ENCODE data around the gene HS3ST5. TPM values are rescaled to one million over a fixed set of nuclear protein-coding genes. Genes with fewer than 3 reads are reported as not detected.
"Not testable (repeated sequence)": the region's sequence is repeated elsewhere in the genome, so short reads cannot be mapped to it uniquely, and the experiment has no call there.

The HS3ST5 gene
- total and polyA plus RNA-seq, 9 donors: 0.08 TPM; not detected in 8

DNA sequence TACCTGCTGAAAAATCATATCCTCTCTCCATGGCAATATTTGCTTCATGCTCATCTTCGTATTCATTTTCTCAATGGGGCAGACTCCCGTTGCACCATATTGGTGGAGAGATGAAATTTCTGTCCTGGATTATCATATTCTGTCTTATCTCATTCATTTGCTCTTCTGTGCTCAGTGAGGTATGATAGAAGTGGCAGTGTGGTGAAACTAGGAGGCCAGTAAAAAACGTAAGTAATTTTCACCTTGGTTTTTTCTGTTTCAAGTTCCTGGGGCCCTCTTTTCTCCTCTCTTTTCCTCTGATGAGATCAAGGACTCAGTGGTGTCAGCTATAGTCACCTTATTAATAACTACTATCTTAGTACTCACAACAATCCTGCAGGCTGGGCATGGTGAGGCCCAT, 189.4 kb downstream of the HS3ST5 start:
- no peaks in the 10 kb centered on the region for H3K27me3 ChIP-seq
- no peak for TF ChIP-seq POLR2A (IDR thresholded peaks at IDR 0.05)
- TF ChIP-seq, protein P1, sequence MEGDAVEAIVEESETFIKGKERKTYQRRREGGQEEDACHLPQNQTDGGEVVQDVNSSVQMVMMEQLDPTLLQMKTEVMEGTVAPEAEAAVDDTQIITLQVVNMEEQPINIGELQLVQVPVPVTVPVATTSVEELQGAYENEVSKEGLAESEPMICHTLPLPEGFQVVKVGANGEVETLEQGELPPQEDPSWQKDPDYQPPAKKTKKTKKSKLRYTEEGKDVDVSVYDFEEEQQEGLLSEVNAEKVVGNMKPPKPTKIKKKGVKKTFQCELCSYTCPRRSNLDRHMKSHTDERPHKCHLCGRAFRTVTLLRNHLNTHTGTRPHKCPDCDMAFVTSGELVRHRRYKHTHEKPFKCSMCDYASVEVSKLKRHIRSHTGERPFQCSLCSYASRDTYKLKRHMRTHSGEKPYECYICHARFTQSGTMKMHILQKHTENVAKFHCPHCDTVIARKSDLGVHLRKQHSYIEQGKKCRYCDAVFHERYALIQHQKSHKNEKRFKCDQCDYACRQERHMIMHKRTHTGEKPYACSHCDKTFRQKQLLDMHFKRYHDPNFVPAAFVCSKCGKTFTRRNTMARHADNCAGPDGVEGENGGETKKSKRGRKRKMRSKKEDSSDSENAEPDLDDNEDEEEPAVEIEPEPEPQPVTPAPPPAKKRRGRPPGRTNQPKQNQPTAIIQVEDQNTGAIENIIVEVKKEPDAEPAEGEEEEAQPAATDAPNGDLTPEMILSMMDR (IDR thresholded peaks at IDR 0.05): no peak
- no peak for TF ChIP-seq EP300 (IDR thresholded peaks at IDR 0.05)
- intact Hi-C loops (cut with DNase I): no loop called here
- no peak for DNase-seq
- no peaks in the 10 kb centered on the region for H3K4me1 ChIP-seq (ENCODE audit: insufficient read depth)
- H3K36me3 ChIP-seq: no peaks in the 10 kb centered on the region
- H3K4me3 ChIP-seq: no peak overlapping the region
- H3K9me3 ChIP-seq: no peaks in the 10 kb centered on the region
- no peak overlapping the region for H3K27ac ChIP-seq
- WGBS, 3 donors: 85 to 90% (median 87%) methylated on average over 3 of the region's 3 CpGs

DNA sequence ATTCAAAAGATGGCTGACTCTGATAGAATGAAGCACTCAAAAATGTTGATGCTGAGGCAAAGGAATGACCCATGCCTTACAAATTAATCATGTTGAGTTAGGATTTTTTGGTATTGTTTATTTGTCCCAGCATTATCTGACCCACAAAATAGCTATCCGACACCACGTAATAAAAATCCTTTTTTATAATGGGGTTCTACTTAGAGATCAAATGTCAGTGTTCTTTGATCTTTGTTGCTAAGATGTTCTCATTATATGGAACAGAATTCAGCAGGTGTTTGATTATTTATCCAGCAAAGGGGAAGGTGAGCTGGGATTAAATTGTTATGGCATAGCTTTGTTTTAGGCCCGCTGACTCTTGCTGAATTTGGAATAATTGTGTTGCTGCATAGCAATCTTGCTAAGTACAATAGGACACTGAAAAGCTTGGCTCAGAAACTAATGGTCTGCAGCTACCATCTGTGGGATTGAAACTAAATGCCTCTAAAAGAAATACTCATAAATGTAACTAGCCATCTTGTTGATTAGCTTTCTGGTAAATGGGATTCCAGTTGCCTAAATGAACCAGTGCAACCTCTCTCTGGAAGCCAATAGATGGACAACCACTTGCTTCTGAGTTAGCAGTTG, 191.6 kb downstream of the HS3ST5 start:
- Histone ChIP-seq H3K27ac (no peak overlapping the region), H3K9me3 (no peaks in the 10 kb centered on the region), H3K4me3 (no peak overlapping the region), H3K4me1 (ENCODE audit: insufficient read depth) (no peaks in the 10 kb centered on the region), H3K36me3 (no peaks in the 10 kb centered on the region), H3K27me3 (no peaks in the 10 kb centered on the region)
- 79 to 85% (median 82%) methylated on average over 3 of the region's 3 CpGs for WGBS, 3 donors
- intact Hi-C loops (cut with DNase I): no loop called here
- no peak for DNase-seq
- no peak for TF ChIP-seq EP300 (IDR thresholded peaks at IDR 0.05)
- TF ChIP-seq POLR2A (IDR thresholded peaks at IDR 0.05): no peak
- TF ChIP-seq, protein P1 (IDR thresholded peaks at IDR 0.05): no peak

DNA sequence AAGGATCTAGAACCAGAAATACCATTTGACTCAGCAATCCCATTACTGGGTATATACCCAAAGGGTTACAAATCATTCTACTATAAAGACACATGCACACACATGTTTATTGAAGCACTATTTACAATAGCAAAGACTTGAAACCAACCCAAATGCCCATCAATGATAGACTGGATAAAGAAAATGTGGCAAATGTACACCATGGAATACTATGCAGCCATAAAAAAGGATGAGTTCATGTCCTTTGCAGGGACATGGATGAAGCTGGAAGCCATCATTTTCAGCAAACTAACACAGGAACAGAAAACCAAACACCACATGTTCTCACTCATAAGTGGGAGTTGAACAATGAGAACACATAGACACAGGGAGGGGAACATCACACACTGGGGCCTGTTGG, 193.6 kb downstream of the HS3ST5 start:
- H3K27me3 ChIP-seq; H3K27ac ChIP-seq; intact Hi-C loops (cut with DNase I); H3K9me3 ChIP-seq; H3K4me3 ChIP-seq; H3K4me1 ChIP-seq (ENCODE audit: insufficient read depth); DNase-seq; H3K36me3 ChIP-seq: not testable (repeated sequence)

DNA sequence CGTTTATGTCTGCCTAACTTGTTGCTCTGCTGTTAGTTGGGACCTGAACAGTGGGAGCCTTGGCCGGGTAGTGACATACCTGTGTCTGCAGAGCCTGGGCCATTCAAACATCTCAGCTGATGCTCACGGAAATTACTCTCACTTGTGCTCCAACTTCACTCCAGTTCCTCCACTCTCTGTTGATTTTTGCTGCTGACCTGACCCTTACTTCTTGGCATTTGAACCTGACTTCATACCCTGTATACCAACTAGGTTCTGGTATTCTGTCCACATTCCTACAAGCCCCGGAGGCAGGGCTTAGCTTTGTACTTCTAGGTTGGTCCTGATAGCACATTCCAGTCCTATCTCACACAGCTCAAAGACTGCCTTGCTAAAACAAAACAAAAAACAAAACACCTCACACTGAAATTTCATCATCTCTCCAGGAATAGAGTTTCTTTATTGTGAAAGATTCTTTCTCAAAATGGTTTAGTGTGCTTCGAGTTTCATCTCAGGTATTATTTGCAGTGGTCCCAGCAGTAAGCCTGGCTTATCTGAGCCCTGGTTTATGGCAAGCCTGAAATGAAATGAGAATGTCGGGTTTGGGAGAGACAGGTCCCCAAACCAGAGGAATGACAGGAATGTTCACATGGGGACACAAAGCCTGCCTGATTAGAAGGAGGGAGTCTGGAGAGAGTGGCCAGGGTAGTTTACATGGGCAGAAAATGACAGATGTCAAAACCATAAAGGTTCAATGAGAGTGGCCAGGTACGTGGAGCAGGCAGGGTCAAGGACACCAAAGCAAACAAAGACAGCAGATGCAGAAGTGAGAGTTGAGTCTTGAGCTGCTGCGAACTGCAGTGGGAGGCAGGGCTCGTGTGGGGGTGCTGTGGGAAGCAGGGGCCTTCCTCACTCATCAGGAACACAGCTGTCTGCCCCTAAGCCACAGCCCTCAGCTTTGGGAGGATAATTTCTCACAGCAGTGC, 197.7 kb downstream of the HS3ST5 start:
- no peak overlapping the region for H3K27ac ChIP-seq
- no peaks in the 10 kb centered on the region for H3K9me3 ChIP-seq
- intact Hi-C loops (cut with DNase I): no loop called here
- H3K4me1 ChIP-seq (ENCODE audit: insufficient read depth): no peaks in the 10 kb centered on the region
- 16 to 30% (median 20%) methylated on average over 9 of the region's 9 CpGs for WGBS, 3 donors
- H3K4me3 ChIP-seq: no peak overlapping the region
- no peak for DNase-seq
- no peaks in the 10 kb centered on the region for H3K36me3 ChIP-seq
- TF ChIP-seq, protein P1 (IDR thresholded peaks at IDR 0.05): no peak
- TF ChIP-seq POLR2A (IDR thresholded peaks at IDR 0.05) (no peak), EP300 (IDR thresholded peaks at IDR 0.05) (no peak)
- H3K27me3 ChIP-seq: no peaks in the 10 kb centered on the region

DNA sequence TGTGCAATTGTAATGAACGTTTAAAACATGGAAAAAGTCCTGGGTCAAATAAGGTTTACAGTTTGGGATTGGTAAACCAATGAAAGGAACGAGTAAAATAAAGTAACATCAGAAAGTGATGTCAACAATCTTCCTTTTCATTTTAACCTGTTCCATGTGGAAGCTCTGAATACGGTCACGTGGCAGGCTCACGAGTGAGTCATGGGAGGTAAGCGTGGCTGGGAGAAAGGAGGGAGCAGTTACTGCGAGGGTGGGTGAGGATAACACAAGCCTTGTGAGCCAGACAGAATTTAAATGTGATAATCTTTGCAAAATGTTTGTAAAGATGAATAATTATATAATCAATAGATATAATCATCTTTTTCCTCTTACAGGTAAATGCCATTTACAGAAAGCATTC, 200.6 kb downstream of the HS3ST5 start:
- no peaks in the 10 kb centered on the region for H3K4me1 ChIP-seq (ENCODE audit: insufficient read depth)
- 80 to 85% (median 84%) methylated on average over 7 of the region's 7 CpGs for WGBS, 3 donors
- no peak for DNase-seq

More for the DNA sequence above, 200.6 kb downstream of the HS3ST5 start:
- Histone ChIP-seq H3K4me3 (no peak overlapping the region), H3K27me3 (no peaks in the 10 kb centered on the region), H3K27ac (no peak overlapping the region), H3K36me3 (no peaks in the 10 kb centered on the region), H3K9me3 (no peaks in the 10 kb centered on the region)
- intact Hi-C loops (cut with DNase I): no loop called here
- TF ChIP-seq EP300 (IDR thresholded peaks at IDR 0.05): no peak
- TF ChIP-seq, protein P1 (IDR thresholded peaks at IDR 0.05): no peak
- no peak for TF ChIP-seq POLR2A (IDR thresholded peaks at IDR 0.05)

Data from ovary (tissue), 9 donors.